Measurements from ENCODE around the gene ENTPD5.

Gene ENTPD5

GRCh38 chr14:73988065-73988464 lies 31.0 kb downstream of the ENTPD5 start:
- TF ChIP-seq CTCF (IDR thresholded peaks at IDR 0.05; ENCODE audit: extremely low read depth, missing control alignments): no peak
- no peak for DNase-seq (ENCODE audit: low spot score)

- no peak for TF ChIP-seq CTCF (IDR thresholded peaks at IDR 0.05; ENCODE audit: extremely low read depth, missing control alignments)
- no peak for DNase-seq (ENCODE audit: low spot score)
Observed at GRCh38 chr14:73977896-73978295, 41.2 kb downstream of the ENTPD5 start.

- DNase-seq (ENCODE audit: low spot score): no peak
- TF ChIP-seq CTCF (IDR thresholded peaks at IDR 0.05; ENCODE audit: extremely low read depth, missing control alignments): no peak
Observed at GRCh38 chr14:73976125-73976524, 43.0 kb downstream of the ENTPD5 start.

- no peak for DNase-seq (ENCODE audit: low spot score)
Observed at GRCh38 chr14:73973497-73973896, 45.6 kb downstream of the ENTPD5 start.

GRCh38 chr14:73968885-73969284 lies 50.2 kb downstream of the ENTPD5 start:
- no peak for DNase-seq (ENCODE audit: low spot score)
- no peak for TF ChIP-seq CTCF (IDR thresholded peaks at IDR 0.05; ENCODE audit: extremely low read depth, missing control alignments)

More at GRCh38 chr14:73973497-73973896, 45.6 kb downstream of the ENTPD5 start:
- no peak for TF ChIP-seq CTCF (IDR thresholded peaks at IDR 0.05; ENCODE audit: extremely low read depth, missing control alignments)

GRCh38 chr14:73965216-73965615 lies 53.9 kb downstream of the ENTPD5 start:
- no peak for TF ChIP-seq CTCF (IDR thresholded peaks at IDR 0.05; ENCODE audit: extremely low read depth, missing control alignments)
- DNase-seq (ENCODE audit: low spot score): no peak

GRCh38 chr14:73961192-73961591 lies 57.9 kb downstream of the ENTPD5 start:
- no peak for TF ChIP-seq CTCF (IDR thresholded peaks at IDR 0.05; ENCODE audit: extremely low read depth, missing control alignments)
- DNase-seq (ENCODE audit: low spot score): no peak

Measured in GM20000 (cell line).